GM12801 (cell line): ENCODE results near the gene CDH4.

Experiments
- TF ChIP-seq, protein P1 (sequence below): IDR thresholded peaks from one replicate; pipeline ENCODE4 v1.5.1; 2011; ENCODE audit warnings: control low read depth; ENCODE audit not compliant: insufficient read length; ENCODE audit errors: extremely low read depth

The CDH4 gene

DNA sequence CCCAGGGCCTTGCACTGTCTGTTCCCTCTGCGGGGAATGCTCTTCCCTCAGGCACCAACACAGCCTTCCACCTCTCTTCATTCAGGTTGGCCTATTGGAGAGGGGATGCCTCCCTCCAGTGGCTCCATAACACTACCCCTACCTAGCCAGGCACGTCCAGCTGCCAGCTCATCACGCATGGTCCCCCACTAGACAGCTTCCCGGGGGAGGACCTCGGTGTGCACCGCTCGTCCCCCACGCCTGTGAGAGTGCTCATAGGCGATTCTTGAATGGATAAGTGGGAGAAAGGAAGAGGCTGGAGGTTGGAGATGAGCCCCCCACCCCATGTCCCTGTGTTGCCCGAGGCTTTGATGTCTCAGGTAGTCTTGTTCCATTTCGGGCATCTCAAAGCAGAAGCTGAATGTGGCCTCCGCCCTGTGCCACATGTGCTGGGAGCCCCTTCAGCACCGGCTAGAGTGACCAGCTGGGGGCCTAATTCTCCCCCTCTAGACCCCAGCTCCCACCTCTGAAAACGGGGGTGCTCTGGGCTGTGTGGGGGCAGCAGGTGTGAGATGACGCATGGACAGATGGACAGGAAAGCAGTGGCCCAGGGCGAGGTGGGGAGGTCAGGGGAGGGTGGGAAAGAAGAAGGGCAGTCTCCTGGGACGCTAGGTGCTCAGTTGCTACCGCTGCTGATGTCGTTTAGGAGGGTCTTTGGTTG, 480.6 kb downstream of the CDH4 start:
- TF ChIP-seq, protein P1, sequence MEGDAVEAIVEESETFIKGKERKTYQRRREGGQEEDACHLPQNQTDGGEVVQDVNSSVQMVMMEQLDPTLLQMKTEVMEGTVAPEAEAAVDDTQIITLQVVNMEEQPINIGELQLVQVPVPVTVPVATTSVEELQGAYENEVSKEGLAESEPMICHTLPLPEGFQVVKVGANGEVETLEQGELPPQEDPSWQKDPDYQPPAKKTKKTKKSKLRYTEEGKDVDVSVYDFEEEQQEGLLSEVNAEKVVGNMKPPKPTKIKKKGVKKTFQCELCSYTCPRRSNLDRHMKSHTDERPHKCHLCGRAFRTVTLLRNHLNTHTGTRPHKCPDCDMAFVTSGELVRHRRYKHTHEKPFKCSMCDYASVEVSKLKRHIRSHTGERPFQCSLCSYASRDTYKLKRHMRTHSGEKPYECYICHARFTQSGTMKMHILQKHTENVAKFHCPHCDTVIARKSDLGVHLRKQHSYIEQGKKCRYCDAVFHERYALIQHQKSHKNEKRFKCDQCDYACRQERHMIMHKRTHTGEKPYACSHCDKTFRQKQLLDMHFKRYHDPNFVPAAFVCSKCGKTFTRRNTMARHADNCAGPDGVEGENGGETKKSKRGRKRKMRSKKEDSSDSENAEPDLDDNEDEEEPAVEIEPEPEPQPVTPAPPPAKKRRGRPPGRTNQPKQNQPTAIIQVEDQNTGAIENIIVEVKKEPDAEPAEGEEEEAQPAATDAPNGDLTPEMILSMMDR, result no peak

GRCh38 chr20:61733216-61733615, 481.2 kb downstream of the CDH4 start:
- TF ChIP-seq, protein P1, result no peak

DNA sequence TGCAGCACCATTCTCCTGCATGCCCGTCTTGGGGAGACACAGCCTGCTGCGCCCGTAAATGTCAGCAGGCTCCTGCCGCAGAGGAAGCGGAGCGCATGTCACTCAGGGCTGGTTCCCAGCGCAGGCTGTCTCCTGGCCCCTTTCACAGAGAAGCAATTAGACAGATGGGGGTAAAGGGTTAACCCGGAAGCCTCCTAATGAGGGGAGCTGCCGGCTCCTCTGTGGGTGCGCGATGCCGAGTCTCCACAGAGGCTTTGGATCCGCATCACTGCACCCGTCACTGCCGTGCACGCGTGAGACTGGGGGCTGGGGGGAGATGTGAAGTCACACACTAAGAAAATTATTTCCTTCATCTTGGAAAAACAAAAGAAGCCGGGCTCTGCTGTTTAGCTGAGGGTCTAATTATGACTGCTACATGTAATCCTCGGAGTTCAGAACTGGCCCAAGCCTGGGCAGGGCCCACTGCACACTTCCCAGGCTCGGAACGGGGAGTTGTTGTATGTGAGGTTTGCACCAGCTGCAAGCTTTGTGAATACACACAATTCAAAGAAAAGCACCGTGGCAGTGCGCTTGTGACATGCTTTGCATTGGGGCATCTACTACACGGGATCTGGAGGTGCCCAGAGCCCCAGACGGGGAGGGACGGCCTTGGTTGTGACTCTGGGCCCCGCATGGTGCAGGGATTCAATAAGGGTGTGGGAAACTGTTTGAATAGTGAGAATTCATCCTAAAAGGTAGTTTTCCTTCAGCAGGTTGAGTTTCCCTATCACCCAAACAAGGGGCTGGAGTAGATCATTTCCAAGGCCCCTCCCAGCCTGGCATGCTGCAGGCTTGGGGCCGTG, 482.1 kb downstream of the CDH4 start:
- TF ChIP-seq, protein P1, result no peak

DNA sequence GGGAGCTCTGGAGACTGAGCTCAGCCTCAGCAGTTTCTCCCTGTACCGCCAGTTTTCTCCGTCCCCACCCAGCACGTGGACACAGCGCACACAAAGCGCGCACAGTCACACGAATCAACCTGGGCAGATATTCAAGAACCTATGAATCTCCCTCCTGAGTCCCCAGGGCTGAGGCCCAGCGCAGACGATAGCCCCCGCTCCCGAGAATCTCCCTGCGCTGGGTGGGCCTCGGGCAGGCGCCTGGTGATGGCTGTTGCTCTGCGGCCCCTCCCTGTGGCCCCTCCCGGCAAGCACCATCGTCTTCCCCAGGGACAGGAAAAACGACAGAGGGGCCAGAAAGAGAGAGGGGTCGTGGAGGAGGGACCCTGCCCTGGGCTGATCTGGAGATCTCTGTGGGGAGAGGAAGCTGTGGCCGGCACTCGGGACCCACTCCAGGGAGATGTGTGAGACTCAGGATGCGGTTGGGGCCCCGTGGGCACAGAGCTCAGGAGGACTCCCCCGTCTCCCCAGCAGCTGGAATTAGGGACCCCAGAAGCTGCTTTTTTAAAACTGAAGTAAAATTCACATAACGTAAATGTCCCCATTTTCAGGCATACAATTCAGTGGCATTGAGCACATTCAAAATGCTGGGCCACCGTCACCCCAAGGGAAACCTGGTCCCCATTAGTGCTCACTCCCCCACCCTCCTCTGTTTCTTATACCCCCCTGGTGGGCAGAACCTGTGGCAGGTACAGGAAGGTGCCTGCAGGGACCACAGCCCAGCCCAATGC, 482.9 kb downstream of the CDH4 start:
- TF ChIP-seq, protein P1, result no peak

- TF ChIP-seq, protein P1, result no peak
Observed at GRCh38 chr20:61735503-61735785, 483.4 kb downstream of the CDH4 start.

DNA sequence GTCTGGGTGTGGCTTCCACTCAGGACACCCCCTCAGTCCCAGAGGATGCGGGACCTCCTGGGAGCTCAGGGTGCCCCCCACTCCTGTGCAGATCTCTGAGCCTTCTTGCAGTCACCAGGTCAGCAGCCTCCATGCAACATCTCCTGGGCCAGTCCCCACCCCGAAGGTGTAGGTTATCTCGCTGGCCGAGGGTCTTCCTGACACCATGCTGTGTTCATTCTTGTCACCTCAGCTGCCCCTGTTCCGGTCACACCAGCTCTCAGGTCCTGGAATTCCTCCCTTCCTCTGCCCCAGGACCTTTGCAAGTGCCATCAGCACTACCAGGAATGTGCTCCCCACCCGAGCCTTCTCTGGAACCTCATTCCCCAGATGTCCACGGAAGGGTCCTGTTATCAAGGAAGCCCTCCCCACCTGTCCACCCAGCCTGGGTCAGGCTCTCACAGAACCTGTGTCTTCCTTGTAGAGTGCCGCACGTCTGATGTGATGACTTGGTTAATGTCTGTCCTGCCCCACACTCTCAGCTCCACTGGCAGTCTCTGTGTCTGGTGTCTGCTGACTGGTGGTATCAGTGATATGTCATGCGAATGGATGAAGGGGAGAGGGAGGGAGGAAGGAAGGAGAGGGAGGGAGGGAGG, 484.1 kb downstream of the CDH4 start:
- TF ChIP-seq, protein P1, result no peak
